ENCODE results near the gene SPANXN1.
"Not testable (repeated sequence)": the region's sequence is repeated elsewhere in the genome, so short reads cannot be mapped to it uniquely, and the experiment has no call there.

Gene SPANXN1

DNA sequence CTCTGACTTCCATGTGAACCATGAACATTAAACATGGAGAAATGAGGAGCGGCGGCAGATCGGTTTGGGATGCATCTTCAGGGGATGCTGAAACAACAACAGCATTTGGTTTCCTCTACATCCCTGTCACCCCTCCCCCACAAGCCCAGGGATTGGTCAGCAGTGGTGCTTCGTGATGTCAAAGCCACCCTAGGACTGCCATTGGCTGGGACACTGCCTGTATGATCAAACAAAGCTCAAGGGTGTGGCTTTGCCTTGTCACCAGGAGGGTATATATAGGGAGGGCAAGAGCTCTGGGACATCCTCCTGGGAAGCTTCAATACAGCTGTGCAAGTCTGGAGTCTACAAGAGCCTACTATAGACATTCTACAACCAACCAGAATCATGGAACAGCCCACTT is at the start of gene SPANXN1:
Gene SPANXN1, plus strand, starts transcription at position 301 of the 400 bp plus-strand sequence. Its CDS starts 84 bp downstream, at position 385.
- H3K36me3 ChIP-seq (ENCODE audit: insufficient read depth, insufficient read length, low read length); DNase-seq (ENCODE audit: low read depth, low spot score); H3K9ac ChIP-seq (ENCODE audit: insufficient read length, low read depth); H3K4me1 ChIP-seq (ENCODE audit: insufficient read depth, insufficient read length); H3K4me3 ChIP-seq (ENCODE audit: insufficient read length, low read depth); H3K27me3 ChIP-seq (ENCODE audit: insufficient read depth, insufficient read length); H3K9me3 ChIP-seq (ENCODE audit: insufficient read depth, low read length): not testable (repeated sequence)

- Histone ChIP-seq H3K4me3 (ENCODE audit: insufficient read length, low read depth) (no peak overlapping the region), H3K36me3 (ENCODE audit: insufficient read depth, insufficient read length, low read length) (no peaks in the 10 kb centered on the region), H3K9me3 (ENCODE audit: insufficient read depth, low read length) (no peaks in the 10 kb centered on the region), H3K4me1 (ENCODE audit: insufficient read depth, insufficient read length) (no peaks in the 10 kb centered on the region), H3K9ac (ENCODE audit: insufficient read length, low read depth) (no peak overlapping the region), H3K27me3 (ENCODE audit: insufficient read depth, insufficient read length) (no peaks in the 10 kb centered on the region)
- no peak for DNase-seq (ENCODE audit: low read depth, low spot score)
- TF ChIP-seq SUZ12 (IDR thresholded peaks at IDR 0.05; ENCODE audit: extremely low read depth, insufficient read depth, insufficient read length) (no peak), ZNF274 (IDR thresholded peaks at IDR 0.05; ENCODE audit: low read depth, low read length) (no peak), YY1 (IDR thresholded peaks at IDR 0.05; ENCODE audit: insufficient read depth, insufficient read length) (no peak)
Measured at GRCh38 chrX:145199078-145199477, 48.2 kb upstream of the SPANXN1 start.

GRCh38 chrX:145213504-145213903 is 33.8 kb upstream of the SPANXN1 start:
- H3K27me3 ChIP-seq (ENCODE audit: insufficient read depth, insufficient read length): no peaks in the 10 kb centered on the region
- H3K9me3 ChIP-seq (ENCODE audit: insufficient read depth, low read length): no peaks in the 10 kb centered on the region
- H3K4me1 ChIP-seq (ENCODE audit: insufficient read depth, insufficient read length): no peaks in the 10 kb centered on the region
- H3K9ac ChIP-seq (ENCODE audit: insufficient read length, low read depth): no peak overlapping the region
- no peaks in the 10 kb centered on the region for H3K36me3 ChIP-seq (ENCODE audit: insufficient read depth, insufficient read length, low read length)
- DNase-seq (ENCODE audit: low read depth, low spot score): no peak
- no peak overlapping the region for H3K4me3 ChIP-seq (ENCODE audit: insufficient read length, low read depth)
- TF ChIP-seq SUZ12 (IDR thresholded peaks at IDR 0.05; ENCODE audit: extremely low read depth, insufficient read depth, insufficient read length): no peak
- no peak for TF ChIP-seq YY1 (IDR thresholded peaks at IDR 0.05; ENCODE audit: insufficient read depth, insufficient read length)
- no peak for TF ChIP-seq ZNF274 (IDR thresholded peaks at IDR 0.05; ENCODE audit: low read depth, low read length)

DNA sequence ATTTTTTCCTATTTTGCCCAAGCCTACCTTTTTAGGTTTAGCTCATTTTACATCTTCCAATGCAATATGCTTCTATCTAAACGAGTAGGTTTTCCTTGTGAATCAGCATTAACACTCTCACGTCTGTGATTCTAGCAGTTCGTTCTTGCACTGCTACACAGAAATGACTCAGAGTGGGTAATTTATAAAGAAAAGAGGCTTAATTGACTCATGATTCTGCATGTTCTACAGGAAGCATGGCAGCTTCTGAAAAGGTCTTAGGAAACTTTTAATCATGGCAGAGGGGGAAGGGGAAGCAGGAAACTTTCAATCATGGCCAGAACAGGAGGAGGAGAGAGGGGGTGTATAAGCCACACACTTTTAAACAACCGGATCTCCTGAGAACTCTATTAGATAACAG is 44.9 kb downstream of the SPANXN1 start:
- Histone ChIP-seq H3K27me3 (ENCODE audit: insufficient read depth, insufficient read length) (no peaks in the 10 kb centered on the region), H3K36me3 (ENCODE audit: insufficient read depth, insufficient read length, low read length) (no peaks in the 10 kb centered on the region), H3K9me3 (ENCODE audit: insufficient read depth, low read length) (no peaks in the 10 kb centered on the region), H3K4me3 (ENCODE audit: insufficient read length, low read depth) (no peak overlapping the region), H3K9ac (ENCODE audit: insufficient read length, low read depth) (no peak overlapping the region), H3K4me1 (ENCODE audit: insufficient read depth, insufficient read length) (no peaks in the 10 kb centered on the region)
- TF ChIP-seq ZNF274 (IDR thresholded peaks at IDR 0.05; ENCODE audit: low read depth, low read length) (no peak), SUZ12 (IDR thresholded peaks at IDR 0.05; ENCODE audit: extremely low read depth, insufficient read depth, insufficient read length) (no peak), YY1 (IDR thresholded peaks at IDR 0.05; ENCODE audit: insufficient read depth, insufficient read length) (no peak)
- no peak for DNase-seq (ENCODE audit: low read depth, low spot score)
